Endothelial cell (in vitro differentiated cells): ENCODE results near the gene POLL. TPM values are rescaled to one million over a fixed set of nuclear protein-coding genes. Genes with fewer than 3 reads are reported as not detected.
A peak's percentile ranks its signal among the peaks of the same experiment; 100 is the strongest.

Experiments used
- DNase-seq: peaks from one replicate; pipeline ENCODE4 v3.0.0; 2021; ENCODE audit warnings: low spot score
- H3K27ac Mint-ChIP-seq: one replicate; pipeline ENCODE4 v1.8.0; 2021; ENCODE audit warnings: mixed read lengths, inconsistent platforms; ENCODE audit not compliant: unreplicated experiment
- H3K27me3 Mint-ChIP-seq: one replicate; pipeline ENCODE4 v1.8.0; 2021; ENCODE audit warnings: mild to moderate bottlenecking, moderate library complexity, mixed read lengths, inconsistent platforms; ENCODE audit not compliant: unreplicated experiment
- H3K36me3 Mint-ChIP-seq: one replicate; pipeline ENCODE4 v1.8.0; 2021; ENCODE audit warnings: mild to moderate bottlenecking, low read depth, mixed read lengths, inconsistent platforms; ENCODE audit not compliant: unreplicated experiment
- H3K4me1 Mint-ChIP-seq: one replicate; pipeline ENCODE4 v1.8.0; 2021; ENCODE audit warnings: mild to moderate bottlenecking, mixed read lengths, inconsistent platforms; ENCODE audit not compliant: unreplicated experiment
- H3K4me3 Mint-ChIP-seq: one replicate; pipeline ENCODE4 v1.8.0; 2021; ENCODE audit warnings: mild to moderate bottlenecking, mixed read lengths, inconsistent platforms; ENCODE audit not compliant: unreplicated experiment
- H3K9me3 Mint-ChIP-seq: one replicate; pipeline ENCODE4 v1.8.0; 2021; ENCODE audit warnings: mixed read lengths, inconsistent platforms; ENCODE audit not compliant: unreplicated experiment
- CTCF ChIP-seq: fragments of 200-600 bp; sonication (generic); IDR thresholded peaks from one replicate; pipeline ENCODE4 v1.5.0; 2021; ENCODE audit warnings: antibody characterized with exemption; ENCODE audit not compliant: unreplicated experiment
- microRNA-seq: library from miRNA; unstranded; fragments of <30 nt; microRNA quantifications from one replicate; pipeline ENCODE4, GENCODE V29; 2020; ENCODE audit not compliant: unreplicated experiment
- total RNA-seq: library from RNA; stranded (reverse); fragmentation: NEBNext Ultra II Directional; extraction: Animal tissue kit (Norgen Biotek cat#: 25700); gene quantifications from one replicate; pipeline ENCODE4 v1.2.1, GENCODE V29; 2021; ENCODE audit not compliant: unreplicated experiment

POLL gene
- total RNA-seq, 1 donor from 2014 or later, result 44.8 TPM

- peaks cover 23% of the 10 kb centered on the region for H3K4me1 Mint-ChIP-seq
- peak overlapping the region; percentile 91 for H3K27ac Mint-ChIP-seq
- no peaks in the 10 kb centered on the region for H3K9me3 Mint-ChIP-seq
- peak; percentile 68 for TF ChIP-seq CTCF
- peaks cover 4% of the 10 kb centered on the region for H3K36me3 Mint-ChIP-seq
- no peak overlapping the region for H3K4me3 Mint-ChIP-seq
- H3K27me3 Mint-ChIP-seq, result no peaks in the 10 kb centered on the region
- DNase-seq, result no peak
Measured at GRCh38 chr10:101536800-101537199, 51.3 kb downstream of the POLL start.

DNA sequence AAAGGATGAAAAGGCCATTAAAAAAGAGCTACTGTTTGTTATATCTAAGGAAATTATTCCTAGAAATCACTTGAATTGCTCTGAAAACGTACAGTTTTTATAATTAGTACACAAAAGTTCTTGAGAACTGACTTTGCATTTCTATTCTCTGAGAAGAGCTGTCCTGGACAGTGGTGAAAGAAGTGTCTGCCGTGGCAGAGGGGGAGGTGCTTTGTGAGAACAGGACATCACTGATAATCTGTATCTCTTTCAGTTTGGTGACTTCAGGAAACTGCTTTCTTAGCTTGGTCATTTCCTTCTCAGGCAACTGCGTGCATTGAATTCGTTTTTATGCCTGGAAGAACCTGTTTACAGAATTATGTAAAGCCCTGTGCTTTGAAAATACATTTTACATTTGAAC lies 52.1 kb downstream of the POLL start:
- peak overlapping the region; percentile 91 for H3K27ac Mint-ChIP-seq
- no peaks in the 10 kb centered on the region for H3K27me3 Mint-ChIP-seq
- no peak overlapping the region for H3K4me3 Mint-ChIP-seq
- no peaks in the 10 kb centered on the region for H3K9me3 Mint-ChIP-seq
- TF ChIP-seq CTCF, result no peak
- peaks cover 4% of the 10 kb centered on the region for H3K36me3 Mint-ChIP-seq
- no peak for DNase-seq
- peaks cover 23% of the 10 kb centered on the region for H3K4me1 Mint-ChIP-seq

DNA sequence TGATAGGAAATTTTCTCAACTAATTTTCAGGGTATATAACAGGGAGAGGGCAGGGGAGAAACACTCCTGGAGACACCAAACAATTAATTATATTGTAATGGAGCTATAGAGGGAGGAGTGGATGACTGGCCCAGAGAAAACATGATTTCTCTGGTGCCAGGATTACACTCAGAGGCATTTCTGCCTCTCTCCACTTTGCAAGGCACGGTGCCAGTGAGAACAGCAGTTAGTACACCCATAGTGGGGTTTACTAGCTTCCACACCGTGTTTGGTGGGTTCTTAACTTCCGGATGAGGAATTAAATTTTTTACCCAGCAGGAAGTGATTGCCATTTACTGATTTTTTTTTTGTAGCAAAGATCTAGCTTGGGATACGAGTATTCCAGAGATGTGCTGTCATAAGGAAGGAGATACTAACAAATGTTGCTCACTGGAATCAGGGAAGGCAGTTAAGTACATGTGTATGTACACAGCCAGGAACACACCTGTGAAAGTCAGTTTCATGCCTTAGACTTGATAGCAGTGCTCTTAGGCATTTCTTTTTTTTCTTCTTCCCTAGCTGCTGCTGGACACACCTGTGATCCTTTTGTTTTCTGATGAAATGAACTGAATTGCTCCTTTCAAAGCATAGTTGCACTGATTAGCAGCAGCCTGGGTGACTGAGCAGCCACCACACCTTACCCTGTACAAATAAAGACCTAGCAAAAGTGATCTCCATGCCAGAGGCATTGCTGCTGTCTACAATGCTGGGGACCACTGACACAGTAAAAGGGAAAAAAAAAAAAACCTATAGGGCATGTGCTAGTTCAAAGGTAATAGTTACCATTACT lies 58.1 kb downstream of the POLL start:
- H3K4me3 Mint-ChIP-seq, result no peak overlapping the region
- no peak for DNase-seq
- peaks cover 4% of the 10 kb centered on the region for H3K36me3 Mint-ChIP-seq
- no peak for TF ChIP-seq CTCF
- no peak overlapping the region for H3K27ac Mint-ChIP-seq
- peaks cover 8% of the 10 kb centered on the region for H3K4me1 Mint-ChIP-seq
- no peaks in the 10 kb centered on the region for H3K9me3 Mint-ChIP-seq
- peaks cover 1% of the 10 kb centered on the region for H3K27me3 Mint-ChIP-seq

DNA sequence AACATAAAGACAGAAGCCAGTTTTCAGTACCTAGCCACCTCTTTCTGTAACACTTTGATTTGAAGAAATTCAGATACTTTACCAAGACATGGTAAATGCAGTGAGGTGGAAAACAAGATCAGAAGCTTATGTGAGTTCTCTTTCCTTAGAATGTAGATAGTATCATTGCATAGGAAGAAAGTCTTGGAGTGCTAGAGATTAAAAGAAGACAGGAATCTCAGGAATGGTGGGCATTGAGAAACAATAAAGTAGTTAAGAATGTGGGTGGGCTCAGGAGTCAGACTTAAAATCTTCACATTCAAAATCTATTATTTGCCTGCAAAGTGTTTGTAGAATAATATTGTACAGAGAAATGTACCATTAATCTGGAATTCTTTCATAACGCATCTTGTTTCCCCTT lies 58.9 kb downstream of the POLL start:
- Mint-ChIP-seq H3K27ac (no peak overlapping the region), H3K36me3 (peaks cover under 1% of the 10 kb centered on the region), H3K27me3 (peaks cover 1% of the 10 kb centered on the region), H3K9me3 (no peaks in the 10 kb centered on the region), H3K4me1 (peaks cover 5% of the 10 kb centered on the region), H3K4me3 (no peak overlapping the region)
- TF ChIP-seq CTCF, result no peak
- no peak for DNase-seq

Small RNA genes within 50 kb of the gene (microRNA-seq; reads per million reads assigned to microRNA genes)
- not detected for gene MIR3158-1
- gene MIR3158-2, result not detected

Other genes with a start within 250 kb of the POLL start
- gene BTRC, start 234.1 kb downstream of the POLL start, total RNA-seq, result 27.5 TPM
- gene DPCD, start 64 bp upstream of the POLL start, total RNA-seq, result 16.7 TPM
- gene FBXW4, start 106.9 kb upstream of the POLL start, total RNA-seq, result 36.0 TPM
- gene FGF8, start 187.9 kb upstream of the POLL start, total RNA-seq, result 1.1 TPM
- 54.7 TPM for gene NPM3, start 195.2 kb upstream of the POLL start, total RNA-seq
- 115 TPM for gene OGA, start 230.2 kb upstream of the POLL start, total RNA-seq